ENCODE data around the gene CENPW. TPM values are rescaled to one million over a fixed set of nuclear protein-coding genes. Genes with fewer than 3 reads are reported as not detected.

CENPW gene
- total and polyA plus RNA-seq, 4 donors: 0.67 to 8.3 (median 2.2) TPM

DNA sequence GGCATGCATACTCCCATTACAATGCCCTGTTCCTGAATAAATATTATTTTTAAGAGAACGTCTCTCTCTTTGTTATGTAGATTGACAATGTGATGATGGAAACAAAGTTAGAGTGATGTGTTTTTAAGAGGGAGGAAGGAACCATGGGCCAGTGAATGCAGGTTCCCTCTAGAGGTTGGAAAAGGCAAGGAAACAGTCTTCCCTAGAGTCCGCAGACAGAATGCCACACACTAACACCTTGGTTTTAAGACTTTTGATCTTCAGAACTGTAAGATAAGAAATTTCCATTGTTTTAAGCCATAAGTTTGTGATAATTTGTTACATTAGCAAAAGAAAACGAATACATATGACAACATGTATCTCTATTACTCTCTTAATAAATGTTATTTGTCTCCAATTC is 4.7 kb upstream of the CENPW start:
- Histone ChIP-seq H3K27me3 (ENCODE audit: control insufficient read depth in 4 of 4, insufficient read depth in 4 of 4, low read length in 3 of 4) (no peaks in the 10 kb centered on the region), H3K9ac (ENCODE audit: low read depth in 1 of 2, low read length in 2 of 2) (no peak overlapping the region), H3K36me3 (ENCODE audit: control insufficient read depth in 4 of 4, insufficient read depth in 3 of 4, low read depth in 1 of 4, low read length in 3 of 4) (no peaks in the 10 kb centered on the region), H3K9me3 (ENCODE audit: control insufficient read depth in 4 of 4, low read length in 3 of 4) (no peaks in the 10 kb centered on the region), H3K4me1 (ENCODE audit: control insufficient read depth in 4 of 4, insufficient read depth in 4 of 4, low read length in 3 of 4) (peaks cover 0 to 5% (median 3%) of the 10 kb centered on the region in 4 donors), H3K4me3 (ENCODE audit: low read depth in 1 of 3, low read length in 3 of 3) (no peak overlapping the region), H3K27ac (ENCODE audit: low read depth in 1 of 2, low read length in 2 of 2) (no peak overlapping the region)
- no peak for DNase-seq (ENCODE audit: low spot score)
- TF ChIP-seq, protein P1, sequence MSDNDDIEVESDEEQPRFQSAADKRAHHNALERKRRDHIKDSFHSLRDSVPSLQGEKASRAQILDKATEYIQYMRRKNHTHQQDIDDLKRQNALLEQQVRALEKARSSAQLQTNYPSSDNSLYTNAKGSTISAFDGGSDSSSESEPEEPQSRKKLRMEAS (IDR thresholded peaks at IDR 0.05): no peak
- TF ChIP-seq RXRA (IDR thresholded peaks at IDR 0.05) (no peak), FOXA1 (IDR thresholded peaks at IDR 0.05) (no peak), SP1 (IDR thresholded peaks at IDR 0.05) (no peak), RAD21 (IDR thresholded peaks at IDR 0.05) (no peak), HNF4G (IDR thresholded peaks at IDR 0.05) (no peak), EGR1 (IDR thresholded peaks at IDR 0.05; ENCODE audit: low read depth in 2 of 2) (no peak), HNF4A (conservative IDR thresholded peaks at IDR 0.05) (no peak), JUND (IDR thresholded peaks at IDR 0.05) (no peak), GABPA (IDR thresholded peaks at IDR 0.05 in 1 of 2, conservative IDR thresholded peaks at IDR 0.05 in 1 of 2) (no peak), NR2F2 (IDR thresholded peaks at IDR 0.05) (no peak)
- TF ChIP-seq, protein P2, sequence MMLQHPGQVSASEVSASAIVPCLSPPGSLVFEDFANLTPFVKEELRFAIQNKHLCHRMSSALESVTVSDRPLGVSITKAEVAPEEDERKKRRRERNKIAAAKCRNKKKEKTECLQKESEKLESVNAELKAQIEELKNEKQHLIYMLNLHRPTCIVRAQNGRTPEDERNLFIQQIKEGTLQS (IDR thresholded peaks at IDR 0.05): no peak
- TF ChIP-seq, protein P3, sequence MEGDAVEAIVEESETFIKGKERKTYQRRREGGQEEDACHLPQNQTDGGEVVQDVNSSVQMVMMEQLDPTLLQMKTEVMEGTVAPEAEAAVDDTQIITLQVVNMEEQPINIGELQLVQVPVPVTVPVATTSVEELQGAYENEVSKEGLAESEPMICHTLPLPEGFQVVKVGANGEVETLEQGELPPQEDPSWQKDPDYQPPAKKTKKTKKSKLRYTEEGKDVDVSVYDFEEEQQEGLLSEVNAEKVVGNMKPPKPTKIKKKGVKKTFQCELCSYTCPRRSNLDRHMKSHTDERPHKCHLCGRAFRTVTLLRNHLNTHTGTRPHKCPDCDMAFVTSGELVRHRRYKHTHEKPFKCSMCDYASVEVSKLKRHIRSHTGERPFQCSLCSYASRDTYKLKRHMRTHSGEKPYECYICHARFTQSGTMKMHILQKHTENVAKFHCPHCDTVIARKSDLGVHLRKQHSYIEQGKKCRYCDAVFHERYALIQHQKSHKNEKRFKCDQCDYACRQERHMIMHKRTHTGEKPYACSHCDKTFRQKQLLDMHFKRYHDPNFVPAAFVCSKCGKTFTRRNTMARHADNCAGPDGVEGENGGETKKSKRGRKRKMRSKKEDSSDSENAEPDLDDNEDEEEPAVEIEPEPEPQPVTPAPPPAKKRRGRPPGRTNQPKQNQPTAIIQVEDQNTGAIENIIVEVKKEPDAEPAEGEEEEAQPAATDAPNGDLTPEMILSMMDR (IDR thresholded peaks at IDR 0.05; ENCODE audit: low read depth, low read length, missing input control): no peak
- TF ChIP-seq, protein P4, sequence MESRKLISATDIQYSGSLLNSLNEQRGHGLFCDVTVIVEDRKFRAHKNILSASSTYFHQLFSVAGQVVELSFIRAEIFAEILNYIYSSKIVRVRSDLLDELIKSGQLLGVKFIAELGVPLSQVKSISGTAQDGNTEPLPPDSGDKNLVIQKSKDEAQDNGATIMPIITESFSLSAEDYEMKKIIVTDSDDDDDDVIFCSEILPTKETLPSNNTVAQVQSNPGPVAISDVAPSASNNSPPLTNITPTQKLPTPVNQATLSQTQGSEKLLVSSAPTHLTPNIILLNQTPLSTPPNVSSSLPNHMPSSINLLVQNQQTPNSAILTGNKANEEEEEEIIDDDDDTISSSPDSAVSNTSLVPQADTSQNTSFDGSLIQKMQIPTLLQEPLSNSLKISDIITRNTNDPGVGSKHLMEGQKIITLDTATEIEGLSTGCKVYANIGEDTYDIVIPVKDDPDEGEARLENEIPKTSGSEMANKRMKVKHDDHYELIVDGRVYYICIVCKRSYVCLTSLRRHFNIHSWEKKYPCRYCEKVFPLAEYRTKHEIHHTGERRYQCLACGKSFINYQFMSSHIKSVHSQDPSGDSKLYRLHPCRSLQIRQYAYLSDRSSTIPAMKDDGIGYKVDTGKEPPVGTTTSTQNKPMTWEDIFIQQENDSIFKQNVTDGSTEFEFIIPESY (IDR thresholded peaks at IDR 0.05): no peak
- WGBS: 77% methylated on average over 3 of the region's 3 CpGs

DNA sequence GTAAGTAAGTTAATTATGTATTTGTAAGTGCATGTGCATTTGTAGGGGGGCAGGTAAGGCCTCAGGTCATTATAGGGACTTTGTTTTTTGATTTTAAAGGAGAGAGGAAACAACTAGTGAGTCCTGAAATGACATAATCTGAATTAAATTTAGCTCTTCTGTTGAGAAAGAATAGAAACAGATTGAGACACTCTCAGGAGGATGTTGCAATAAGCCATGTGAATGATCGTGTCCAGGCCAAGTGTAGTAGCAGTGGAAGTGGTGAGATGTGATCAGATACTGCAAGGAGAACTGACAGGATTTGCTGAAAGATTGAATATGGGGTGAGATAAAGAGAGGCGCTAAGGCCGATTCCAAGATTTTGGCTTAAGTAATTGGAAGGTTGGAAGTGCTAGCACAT is 2.6 kb upstream of the CENPW start:
- Histone ChIP-seq H3K4me1 (ENCODE audit: control insufficient read depth in 4 of 4, insufficient read depth in 4 of 4, low read length in 3 of 4) (peaks cover 5 to 14% (median 11%) of the 10 kb centered on the region in 4 donors), H3K27me3 (ENCODE audit: control insufficient read depth in 4 of 4, insufficient read depth in 4 of 4, low read length in 3 of 4) (no peaks in the 10 kb centered on the region), H3K9me3 (ENCODE audit: control insufficient read depth in 4 of 4, low read length in 3 of 4) (no peaks in the 10 kb centered on the region), H3K36me3 (ENCODE audit: control insufficient read depth in 4 of 4, insufficient read depth in 3 of 4, low read depth in 1 of 4, low read length in 3 of 4) (no peaks in the 10 kb centered on the region), H3K9ac (ENCODE audit: low read depth in 1 of 2, low read length in 2 of 2) (no peak overlapping the region), H3K4me3 (ENCODE audit: low read depth in 1 of 3, low read length in 3 of 3) (no peak overlapping the region), H3K27ac (ENCODE audit: low read depth in 1 of 2, low read length in 2 of 2) (peak overlapping the region; percentile 10 to 35)
- no peak for DNase-seq (ENCODE audit: low spot score)
- TF ChIP-seq SP1 (IDR thresholded peaks at IDR 0.05): peak; percentile 17
- no peak for TF ChIP-seq NR2F2 (IDR thresholded peaks at IDR 0.05)
- peak; percentile 29 to 42 for TF ChIP-seq RAD21 (IDR thresholded peaks at IDR 0.05)
- no peak for TF ChIP-seq FOXA1 (IDR thresholded peaks at IDR 0.05)
- TF ChIP-seq, protein P1 (IDR thresholded peaks at IDR 0.05): peak; percentile 85
- peak in 1 of 2 donors; percentile 28 for TF ChIP-seq GABPA (IDR thresholded peaks at IDR 0.05 in 1 of 2, conservative IDR thresholded peaks at IDR 0.05 in 1 of 2)
- TF ChIP-seq YY1 (IDR thresholded peaks at IDR 0.05): peak; percentile 24
- peak; percentile 6 to 77 for TF ChIP-seq RXRA (IDR thresholded peaks at IDR 0.05)
- TF ChIP-seq TAF1 (conservative IDR thresholded peaks at IDR 0.05): no peak
- peak in 1 of 2 donors; percentile 35 for TF ChIP-seq EGR1 (IDR thresholded peaks at IDR 0.05; ENCODE audit: low read depth in 2 of 2)
- peak; percentile 27 to 70 for TF ChIP-seq HNF4A (conservative IDR thresholded peaks at IDR 0.05)
- TF ChIP-seq, protein P4 (IDR thresholded peaks at IDR 0.05): peak; percentile 53
- no peak for TF ChIP-seq HNF4G (IDR thresholded peaks at IDR 0.05)
- TF ChIP-seq JUND (IDR thresholded peaks at IDR 0.05): peak; percentile 49 to 65
- 51% methylated on average over 3 of the region's 3 CpGs for WGBS
